GM23338 (cell line): ENCODE measurements around the gene BIRC5. TPM values are rescaled to one million over a fixed set of nuclear protein-coding genes. Genes with fewer than 3 reads are reported as not detected.

Source experiments
- ATAC-seq: fragments of 200-7000 bp; cut with Tn5 transposase; 3 replicates; pipeline ENCODE4 v1.9.1; 2020
- DNase-seq: peaks from one replicate; pipeline ENCODE4 v3.0.0-alpha.2; 2015; ENCODE audit warnings: low spot score
- H2AFZ ChIP-seq: fragments of 200-600 bp; sonication (generic); 2 replicates; pipeline ENCODE4 v1.8.0; 2016; ENCODE audit warnings: antibody characterized with exemption, mild to moderate bottlenecking, moderate library complexity
- H3F3A ChIP-seq: fragments of 200-600 bp; sonication (generic); replicated peaks from 2 replicates; pipeline ENCODE4 v1.8.0; 2017; ENCODE audit warnings: antibody characterized with exemption, mixed run types, low read depth
- H3K27ac ChIP-seq: fragments of 200-600 bp; sonication (generic); 2 replicates; pipeline ENCODE4 v1.6.1; 2016; ENCODE audit warnings: low read depth
- H3K27me3 ChIP-seq: fragments of 200-600 bp; sonication (generic); 2 replicates; pipeline ENCODE4 v1.8.0; 2016; ENCODE audit warnings: mild to moderate bottlenecking, mixed run types, moderate library complexity; ENCODE audit not compliant: insufficient read depth
- H3K36me3 ChIP-seq: fragments of 200-600 bp; sonication (generic); 2 replicates; pipeline ENCODE4 v1.8.0; 2016; ENCODE audit warnings: mild to moderate bottlenecking; ENCODE audit not compliant: insufficient read depth
- H3K4me1 ChIP-seq: fragments of 200-600 bp; sonication (generic); 2 replicates; pipeline ENCODE4 v1.8.0; 2016; ENCODE audit warnings: mild to moderate bottlenecking, moderate library complexity; ENCODE audit not compliant: insufficient read depth
- H3K4me2 ChIP-seq: fragments of 200-600 bp; sonication (generic); 2 replicates; pipeline ENCODE4 v1.7.1; 2017; ENCODE audit warnings: mixed run types
- H3K4me3 ChIP-seq: fragments of 200-600 bp; sonication (generic); 2 replicates; pipeline ENCODE4 v1.6.1; 2016; ENCODE audit warnings: mixed run types
- H3K79me2 ChIP-seq: fragments of 200-600 bp; sonication (generic); replicated peaks from 2 replicates; pipeline ENCODE4 v1.8.0; 2017; ENCODE audit warnings: mild to moderate bottlenecking; ENCODE audit not compliant: insufficient read depth
- H3K9me2 ChIP-seq: fragments of 200-600 bp; sonication (generic); 2 replicates; pipeline ENCODE4 v1.8.0; 2017; ENCODE audit not compliant: insufficient read depth
- H4K20me1 ChIP-seq: fragments of 200-600 bp; sonication (generic); replicated peaks from 2 replicates; pipeline ENCODE4 v1.8.0; 2017; ENCODE audit warnings: mild to moderate bottlenecking; ENCODE audit not compliant: insufficient read depth
- H3K27ac Mint-ChIP-seq: 2 replicates; pipeline ENCODE4 v1.8.0; 2020; ENCODE audit warnings: inconsistent platforms, mild to moderate bottlenecking, moderate library complexity, mixed read lengths
- H3K27me3 Mint-ChIP-seq: 3 replicates; pipeline ENCODE4 v1.8.0; 2022; ENCODE audit warnings: low read depth, mild to moderate bottlenecking, moderate library complexity, mixed read lengths, inconsistent platforms; ENCODE audit not compliant: insufficient read depth, poor library complexity
- H3K36me3 Mint-ChIP-seq: 3 replicates; pipeline ENCODE4 v1.8.0; 2021; ENCODE audit warnings: low read depth, mild to moderate bottlenecking, inconsistent platforms, moderate library complexity, mixed read lengths
- H3K4me1 Mint-ChIP-seq: 3 replicates; pipeline ENCODE4 v1.8.0; 2020; ENCODE audit warnings: mild to moderate bottlenecking, inconsistent platforms, mixed read lengths
- H3K4me3 Mint-ChIP-seq: 3 replicates; pipeline ENCODE4 v1.8.0; 2021; ENCODE audit warnings: moderate library complexity, mild to moderate bottlenecking, inconsistent platforms, mixed read lengths
- H3K9me3 Mint-ChIP-seq: 3 replicates; pipeline ENCODE4 v1.8.0; 2020; ENCODE audit warnings: moderate library complexity, mild to moderate bottlenecking, inconsistent platforms, mixed read lengths
- EZH2phosphoT487 ChIP-seq: fragments of 200-600 bp; sonication (generic); IDR thresholded peaks from one replicate; pipeline ENCODE4 v1.8.1; 2018; ENCODE audit warnings: antibody characterized with exemption; ENCODE audit not compliant: unreplicated experiment
- JUNB ChIP-seq: IDR thresholded peaks from one replicate; pipeline ENCODE4 v1.6.1; 2016; ENCODE audit warnings: antibody characterized with exemption; ENCODE audit not compliant: unreplicated experiment
- NANOG ChIP-seq: IDR thresholded peaks from 2 replicates; pipeline ENCODE4 v1.6.1; 2016; ENCODE audit warnings: antibody characterized with exemption, borderline replicate concordance
- POLR2AphosphoS5 ChIP-seq: IDR thresholded peaks from 2 replicates; pipeline ENCODE4 v1.6.1; 2016; ENCODE audit warnings: antibody characterized with exemption, low read depth
- STAT1 ChIP-seq: IDR thresholded peaks from one replicate; pipeline ENCODE4 v1.6.1; 2016; ENCODE audit warnings: antibody characterized with exemption; ENCODE audit not compliant: unreplicated experiment
- ZNF114 ChIP-seq: fragments of 250-450 bp; sonication (Bioruptor Pico); IDR thresholded peaks from 2 replicates; pipeline ENCODE4 v1.5.0; 2020; ENCODE audit warnings: mild to moderate bottlenecking, moderate library complexity
- ZNF331 ChIP-seq: fragments of 250-450 bp; sonication (Bioruptor Pico); IDR thresholded peaks from 2 replicates; pipeline ENCODE4 v1.5.0; 2020; ENCODE audit warnings: low read depth, mild to moderate bottlenecking, moderate library complexity
- polyA plus RNA-seq: library from polyadenylated mRNA; unstranded; fragments of >200 nt; fragmentation: Nextera tagmentation; extraction: Ambion mirVana; gene quantifications from 2 replicates; pipeline ENCODE4 v1.2.1, GENCODE V29; 2016
- total RNA-seq: library from RNA; depleted of rRNA; stranded (reverse); fragments of >200 nt; shearing (Covaris generic); gene quantifications from 2 replicates; pipeline ENCODE4 v1.2.3, GENCODE V29; 2014
- TF ChIP-seq, protein P1 (sequence below): fragments of 250-450 bp; sonication (Bioruptor Pico); IDR thresholded peaks from 2 replicates; pipeline ENCODE4 v1.5.0; 2020; ENCODE audit warnings: mild to moderate bottlenecking, moderate library complexity
- TF ChIP-seq, protein P2 (sequence below): IDR thresholded peaks from one replicate; pipeline ENCODE4 v1.6.1; 2018; ENCODE audit warnings: antibody characterized with exemption; ENCODE audit not compliant: unreplicated experiment
- TF ChIP-seq, protein P3 (sequence below), 2 experiments: fragments of 200-600 bp in 1 of 2; sonication (generic) in 1 of 2; conservative IDR thresholded peaks; 2 replicates each; pipeline versions ENCODE4 v1.5.1 to v1.6.1; 2016 to 2017; ENCODE audit warnings: antibody characterized with exemption in 2 of 2, low read depth in 2 of 2, mild to moderate bottlenecking in 2 of 2, moderate library complexity in 1 of 2
- TF ChIP-seq, protein P4 (sequence below): IDR thresholded peaks from 2 replicates; pipeline ENCODE4 v1.6.1; 2016; ENCODE audit warnings: antibody characterized with exemption

The BIRC5 gene
- total and polyA plus RNA-seq, 2 experiments from 2014 or later = 89.7 to 111 TPM

DNA sequence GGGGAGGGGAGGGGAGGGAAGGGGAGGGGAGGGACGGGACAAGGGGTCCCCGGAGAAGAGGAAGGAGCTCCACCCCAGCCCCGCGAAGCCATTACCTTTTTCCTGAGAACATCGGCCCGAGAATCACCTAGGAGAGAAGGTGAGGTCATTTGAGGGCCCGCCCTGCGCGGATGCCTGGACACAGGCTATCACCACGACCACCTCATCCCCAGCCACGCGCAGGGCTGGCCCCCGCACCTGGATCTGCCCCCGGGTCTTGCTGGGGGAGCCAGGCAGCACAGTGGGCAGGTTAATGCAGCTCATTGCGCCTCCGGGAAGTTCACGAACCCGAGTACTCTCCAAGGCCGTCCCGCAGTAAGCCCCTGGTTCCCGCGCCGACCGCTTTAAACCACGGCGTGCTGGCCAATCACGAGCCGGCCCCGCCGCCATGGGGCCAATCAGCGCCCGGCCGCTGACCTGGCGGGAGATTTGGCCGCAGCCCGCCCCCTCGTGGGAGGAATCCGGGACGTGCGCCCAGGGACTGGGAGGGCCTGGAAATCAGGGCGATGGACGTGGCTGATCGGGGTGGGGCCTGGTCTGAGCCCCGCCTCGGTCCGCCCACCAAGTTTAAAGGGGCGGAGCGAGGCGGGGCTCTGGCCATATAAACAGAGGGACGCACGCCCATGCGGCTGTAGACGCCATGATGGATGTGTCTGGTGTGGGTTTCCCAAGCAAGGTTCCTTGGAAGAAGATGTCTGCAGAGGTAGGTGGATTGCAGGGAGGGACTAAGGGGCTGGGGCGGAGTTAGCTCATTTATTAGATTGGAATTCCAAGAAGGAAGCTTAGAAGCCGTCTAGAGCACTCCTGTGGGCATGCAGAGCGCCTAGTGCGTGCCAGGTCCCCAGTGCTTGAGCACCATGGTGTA is 27.1 kb upstream of the BIRC5 start, which contains the start of the genes AFMID and TK1 (continued):
- TF ChIP-seq POLR2AphosphoS5 (peak; percentile 99), ZNF114 (CRISPR knock-in tag) (no peak)

DNA sequence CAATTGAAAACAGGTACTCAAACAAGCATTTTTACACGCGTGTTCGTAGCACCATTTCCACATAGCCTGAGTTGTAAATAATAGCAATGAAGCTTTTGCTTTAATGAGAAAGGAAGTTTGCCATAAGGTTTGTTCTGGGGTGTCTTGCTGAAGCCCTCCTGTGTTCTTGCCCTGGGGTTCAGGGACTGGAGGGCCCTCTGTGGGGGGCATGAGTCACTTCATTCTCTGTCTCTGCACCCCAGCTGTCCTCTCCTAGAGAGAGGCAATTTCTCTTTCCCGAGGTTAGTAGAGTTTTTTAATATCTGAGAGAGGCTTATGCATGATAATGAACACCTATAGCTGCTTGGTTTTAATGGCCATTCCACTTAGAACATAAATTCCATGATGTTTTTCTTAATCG is 17.3 kb upstream of the BIRC5 start:
- no peaks in the 10 kb centered on the region; the same call in 2 of the 3 replicates for H3K9me3 Mint-ChIP-seq
- H3K27ac Mint-ChIP-seq = peak overlapping the region; percentile 68
- TF ChIP-seq JUNB = no peak
- TF ChIP-seq, protein P1, sequence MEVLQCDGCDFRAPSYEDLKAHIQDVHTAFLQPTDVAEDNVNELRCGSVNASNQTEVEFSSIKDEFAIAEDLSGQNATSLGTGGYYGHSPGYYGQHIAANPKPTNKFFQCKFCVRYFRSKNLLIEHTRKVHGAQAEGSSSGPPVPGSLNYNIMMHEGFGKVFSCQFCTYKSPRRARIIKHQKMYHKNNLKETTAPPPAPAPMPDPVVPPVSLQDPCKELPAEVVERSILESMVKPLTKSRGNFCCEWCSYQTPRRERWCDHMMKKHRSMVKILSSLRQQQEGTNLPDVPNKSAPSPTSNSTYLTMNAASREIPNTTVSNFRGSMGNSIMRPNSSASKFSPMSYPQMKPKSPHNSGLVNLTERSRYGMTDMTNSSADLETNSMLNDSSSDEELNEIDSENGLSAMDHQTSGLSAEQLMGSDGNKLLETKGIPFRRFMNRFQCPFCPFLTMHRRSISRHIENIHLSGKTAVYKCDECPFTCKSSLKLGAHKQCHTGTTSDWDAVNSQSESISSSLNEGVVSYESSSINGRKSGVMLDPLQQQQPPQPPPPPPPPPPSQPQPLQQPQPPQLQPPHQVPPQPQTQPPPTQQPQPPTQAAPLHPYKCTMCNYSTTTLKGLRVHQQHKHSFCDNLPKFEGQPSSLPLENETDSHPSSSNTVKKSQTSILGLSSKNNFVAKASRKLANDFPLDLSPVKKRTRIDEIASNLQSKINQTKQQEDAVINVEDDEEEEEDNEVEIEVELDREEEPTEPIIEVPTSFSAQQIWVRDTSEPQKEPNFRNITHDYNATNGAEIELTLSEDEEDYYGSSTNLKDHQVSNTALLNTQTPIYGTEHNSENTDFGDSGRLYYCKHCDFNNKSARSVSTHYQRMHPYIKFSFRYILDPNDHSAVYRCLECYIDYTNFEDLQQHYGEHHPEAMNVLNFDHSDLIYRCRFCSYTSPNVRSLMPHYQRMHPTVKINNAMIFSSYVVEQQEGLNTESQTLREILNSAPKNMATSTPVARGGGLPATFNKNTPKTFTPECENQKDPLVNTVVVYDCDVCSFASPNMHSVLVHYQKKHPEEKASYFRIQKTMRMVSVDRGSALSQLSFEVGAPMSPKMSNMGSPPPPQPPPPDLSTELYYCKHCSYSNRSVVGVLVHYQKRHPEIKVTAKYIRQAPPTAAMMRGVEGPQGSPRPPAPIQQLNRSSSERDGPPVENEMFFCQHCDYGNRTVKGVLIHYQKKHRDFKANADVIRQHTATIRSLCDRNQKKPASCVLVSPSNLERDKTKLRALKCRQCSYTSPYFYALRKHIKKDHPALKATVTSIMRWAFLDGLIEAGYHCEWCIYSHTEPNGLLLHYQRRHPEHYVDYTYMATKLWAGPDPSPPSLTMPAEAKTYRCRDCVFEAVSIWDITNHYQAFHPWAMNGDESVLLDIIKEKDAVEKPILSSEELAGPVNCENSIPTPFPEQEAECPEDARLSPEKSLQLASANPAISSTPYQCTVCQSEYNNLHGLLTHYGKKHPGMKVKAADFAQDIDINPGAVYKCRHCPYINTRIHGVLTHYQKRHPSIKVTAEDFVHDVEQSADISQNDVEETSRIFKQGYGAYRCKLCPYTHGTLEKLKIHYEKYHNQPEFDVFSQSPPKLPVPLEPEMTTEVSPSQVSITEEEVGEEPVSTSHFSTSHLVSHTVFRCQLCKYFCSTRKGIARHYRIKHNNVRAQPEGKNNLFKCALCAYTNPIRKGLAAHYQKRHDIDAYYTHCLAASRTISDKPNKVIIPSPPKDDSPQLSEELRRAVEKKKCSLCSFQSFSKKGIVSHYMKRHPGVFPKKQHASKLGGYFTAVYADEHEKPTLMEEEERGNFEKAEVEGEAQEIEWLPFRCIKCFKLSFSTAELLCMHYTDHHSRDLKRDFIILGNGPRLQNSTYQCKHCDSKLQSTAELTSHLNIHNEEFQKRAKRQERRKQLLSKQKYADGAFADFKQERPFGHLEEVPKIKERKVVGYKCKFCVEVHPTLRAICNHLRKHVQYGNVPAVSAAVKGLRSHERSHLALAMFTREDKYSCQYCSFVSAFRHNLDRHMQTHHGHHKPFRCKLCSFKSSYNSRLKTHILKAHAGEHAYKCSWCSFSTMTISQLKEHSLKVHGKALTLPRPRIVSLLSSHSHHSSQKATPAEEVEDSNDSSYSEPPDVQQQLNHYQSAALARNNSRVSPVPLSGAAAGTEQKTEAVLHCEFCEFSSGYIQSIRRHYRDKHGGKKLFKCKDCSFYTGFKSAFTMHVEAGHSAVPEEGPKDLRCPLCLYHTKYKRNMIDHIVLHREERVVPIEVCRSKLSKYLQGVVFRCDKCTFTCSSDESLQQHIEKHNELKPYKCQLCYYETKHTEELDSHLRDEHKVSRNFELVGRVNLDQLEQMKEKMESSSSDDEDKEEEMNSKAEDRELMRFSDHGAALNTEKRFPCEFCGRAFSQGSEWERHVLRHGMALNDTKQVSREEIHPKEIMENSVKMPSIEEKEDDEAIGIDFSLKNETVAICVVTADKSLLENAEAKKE (CRISPR knock-in tag) = no peak
- TF ChIP-seq NANOG = no peak
- no peak for TF ChIP-seq ZNF114 (CRISPR knock-in tag)
- no peak for TF ChIP-seq EZH2phosphoT487
- TF ChIP-seq POLR2AphosphoS5 = no peak
- no peak for TF ChIP-seq STAT1
- TF ChIP-seq, protein P2, sequence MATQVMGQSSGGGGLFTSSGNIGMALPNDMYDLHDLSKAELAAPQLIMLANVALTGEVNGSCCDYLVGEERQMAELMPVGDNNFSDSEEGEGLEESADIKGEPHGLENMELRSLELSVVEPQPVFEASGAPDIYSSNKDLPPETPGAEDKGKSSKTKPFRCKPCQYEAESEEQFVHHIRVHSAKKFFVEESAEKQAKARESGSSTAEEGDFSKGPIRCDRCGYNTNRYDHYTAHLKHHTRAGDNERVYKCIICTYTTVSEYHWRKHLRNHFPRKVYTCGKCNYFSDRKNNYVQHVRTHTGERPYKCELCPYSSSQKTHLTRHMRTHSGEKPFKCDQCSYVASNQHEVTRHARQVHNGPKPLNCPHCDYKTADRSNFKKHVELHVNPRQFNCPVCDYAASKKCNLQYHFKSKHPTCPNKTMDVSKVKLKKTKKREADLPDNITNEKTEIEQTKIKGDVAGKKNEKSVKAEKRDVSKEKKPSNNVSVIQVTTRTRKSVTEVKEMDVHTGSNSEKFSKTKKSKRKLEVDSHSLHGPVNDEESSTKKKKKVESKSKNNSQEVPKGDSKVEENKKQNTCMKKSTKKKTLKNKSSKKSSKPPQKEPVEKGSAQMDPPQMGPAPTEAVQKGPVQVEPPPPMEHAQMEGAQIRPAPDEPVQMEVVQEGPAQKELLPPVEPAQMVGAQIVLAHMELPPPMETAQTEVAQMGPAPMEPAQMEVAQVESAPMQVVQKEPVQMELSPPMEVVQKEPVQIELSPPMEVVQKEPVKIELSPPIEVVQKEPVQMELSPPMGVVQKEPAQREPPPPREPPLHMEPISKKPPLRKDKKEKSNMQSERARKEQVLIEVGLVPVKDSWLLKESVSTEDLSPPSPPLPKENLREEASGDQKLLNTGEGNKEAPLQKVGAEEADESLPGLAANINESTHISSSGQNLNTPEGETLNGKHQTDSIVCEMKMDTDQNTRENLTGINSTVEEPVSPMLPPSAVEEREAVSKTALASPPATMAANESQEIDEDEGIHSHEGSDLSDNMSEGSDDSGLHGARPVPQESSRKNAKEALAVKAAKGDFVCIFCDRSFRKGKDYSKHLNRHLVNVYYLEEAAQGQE = no peak
- no peak for TF ChIP-seq ZNF331
- TF ChIP-seq, protein P3, sequence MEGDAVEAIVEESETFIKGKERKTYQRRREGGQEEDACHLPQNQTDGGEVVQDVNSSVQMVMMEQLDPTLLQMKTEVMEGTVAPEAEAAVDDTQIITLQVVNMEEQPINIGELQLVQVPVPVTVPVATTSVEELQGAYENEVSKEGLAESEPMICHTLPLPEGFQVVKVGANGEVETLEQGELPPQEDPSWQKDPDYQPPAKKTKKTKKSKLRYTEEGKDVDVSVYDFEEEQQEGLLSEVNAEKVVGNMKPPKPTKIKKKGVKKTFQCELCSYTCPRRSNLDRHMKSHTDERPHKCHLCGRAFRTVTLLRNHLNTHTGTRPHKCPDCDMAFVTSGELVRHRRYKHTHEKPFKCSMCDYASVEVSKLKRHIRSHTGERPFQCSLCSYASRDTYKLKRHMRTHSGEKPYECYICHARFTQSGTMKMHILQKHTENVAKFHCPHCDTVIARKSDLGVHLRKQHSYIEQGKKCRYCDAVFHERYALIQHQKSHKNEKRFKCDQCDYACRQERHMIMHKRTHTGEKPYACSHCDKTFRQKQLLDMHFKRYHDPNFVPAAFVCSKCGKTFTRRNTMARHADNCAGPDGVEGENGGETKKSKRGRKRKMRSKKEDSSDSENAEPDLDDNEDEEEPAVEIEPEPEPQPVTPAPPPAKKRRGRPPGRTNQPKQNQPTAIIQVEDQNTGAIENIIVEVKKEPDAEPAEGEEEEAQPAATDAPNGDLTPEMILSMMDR (conservative IDR thresholded peaks at IDR 0.05; ENCODE audit: low read depth in 2 of 2) = no peak
- TF ChIP-seq, protein P4, sequence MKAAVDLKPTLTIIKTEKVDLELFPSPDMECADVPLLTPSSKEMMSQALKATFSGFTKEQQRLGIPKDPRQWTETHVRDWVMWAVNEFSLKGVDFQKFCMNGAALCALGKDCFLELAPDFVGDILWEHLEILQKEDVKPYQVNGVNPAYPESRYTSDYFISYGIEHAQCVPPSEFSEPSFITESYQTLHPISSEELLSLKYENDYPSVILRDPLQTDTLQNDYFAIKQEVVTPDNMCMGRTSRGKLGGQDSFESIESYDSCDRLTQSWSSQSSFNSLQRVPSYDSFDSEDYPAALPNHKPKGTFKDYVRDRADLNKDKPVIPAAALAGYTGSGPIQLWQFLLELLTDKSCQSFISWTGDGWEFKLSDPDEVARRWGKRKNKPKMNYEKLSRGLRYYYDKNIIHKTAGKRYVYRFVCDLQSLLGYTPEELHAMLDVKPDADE = no peak

More for the DNA sequence above, 17.3 kb upstream of the BIRC5 start:
- Histone ChIP-seq H2AFZ (no peak overlapping the region), H3K36me3 (peaks cover 15% of the 10 kb centered on the region; the same call in 1 of the 2 replicates), H3K4me3 (no peak overlapping the region), H3K4me2 (no peak overlapping the region), H3K79me2 (0 out of 2 replicates have a peak, but pooled peaks cover 5% of the 10 kb centered on the region), H4K20me1 (peaks cover 8% of the 10 kb centered on the region; the same call in 1 of the 2 replicates), H3F3A (no peaks in the 10 kb centered on the region), H3K4me1 (peaks cover 10% of the 10 kb centered on the region; the same call in 1 of the 2 replicates), H3K27ac (no peak overlapping the region; the same call in none of the 2 replicates), H3K9me2 (no peaks in the 10 kb centered on the region), H3K27me3 (no peaks in the 10 kb centered on the region)
- ATAC-seq (no peak), DNase-seq (no peak)
- peaks cover 59% of the 10 kb centered on the region for H3K36me3 Mint-ChIP-seq
- no peak overlapping the region for H3K4me3 Mint-ChIP-seq
- peaks cover 28% of the 10 kb centered on the region for H3K4me1 Mint-ChIP-seq
- H3K27me3 Mint-ChIP-seq = peaks cover 14% of the 10 kb centered on the region
